ENCODE data around the gene SUGP1. TPM values are rescaled to one million over a fixed set of nuclear protein-coding genes. Genes with fewer than 3 reads are reported as not detected.

SUGP1 gene
- total RNA-seq, 4 donors from 2014 or later = 20.0 to 45.1 (median 37.4) TPM

GRCh38 chr19:19274146-19274545 lies 46.2 kb downstream of the SUGP1 start:
- 75 to 88% methylated on average over 8 of the region's 8 CpGs for WGBS, 2 donors
- no peaks in the 10 kb centered on the region for H3K27me3 ChIP-seq
- H3K4me1 ChIP-seq = peaks cover 0 to 9% of the 10 kb centered on the region in 2 donors
- intact Hi-C loops (cut with DNase I) = no loop called here
- no peak overlapping the region for H3K4me3 ChIP-seq (replicated peaks in 1 of 3)
- DNase-seq = no peak
- TF ChIP-seq POLR2A (IDR thresholded peaks at IDR 0.05) (no peak), CTCF (IDR thresholded peaks at IDR 0.05) (no peak)
- no peaks in the 10 kb centered on the region for H3K9me3 ChIP-seq
- H3K27ac ChIP-seq = no peak overlapping the region
- peaks cover 33 to 34% of the 10 kb centered on the region in 2 donors for H3K36me3 ChIP-seq

GRCh38 chr19:19271828-19272599 lies 48.3 kb downstream of the SUGP1 start:
- H3K36me3 ChIP-seq = peaks cover 15 to 16% of the 10 kb centered on the region in 2 donors
- intact Hi-C loops (cut with DNase I) = no loop called here
- TF ChIP-seq POLR2A (IDR thresholded peaks at IDR 0.05) (no peak), CTCF (IDR thresholded peaks at IDR 0.05) (no peak)
- 90 to 93% methylated on average over 8 of the region's 8 CpGs for WGBS, 2 donors
- no peak overlapping the region for H3K27ac ChIP-seq
- no peaks in the 10 kb centered on the region for H3K9me3 ChIP-seq
- peaks cover 0 to 9% of the 10 kb centered on the region in 2 donors for H3K4me1 ChIP-seq
- H3K4me3 ChIP-seq (replicated peaks in 1 of 3) = no peak overlapping the region
- DNase-seq = no peak
- H3K27me3 ChIP-seq = no peaks in the 10 kb centered on the region

- TF ChIP-seq CTCF (IDR thresholded peaks at IDR 0.05) (no peak), POLR2A (IDR thresholded peaks at IDR 0.05) (no peak)
- DNase-seq = no peak
- Histone ChIP-seq H3K4me1 (peaks cover 0 to 9% of the 10 kb centered on the region in 2 donors), H3K27ac (no peak overlapping the region), H3K36me3 (peaks cover 5 to 6% of the 10 kb centered on the region in 2 donors), H3K9me3 (no peaks in the 10 kb centered on the region), H3K4me3 (replicated peaks in 1 of 3) (no peak overlapping the region), H3K27me3 (no peaks in the 10 kb centered on the region)
- 90 to 97% methylated on average over 5 to 8 of the region's 8 CpGs for WGBS, 2 donors
- intact Hi-C loops (cut with DNase I) = no loop called here
Observed at GRCh38 chr19:19270749-19271571, 49.3 kb downstream of the SUGP1 start.

GRCh38 chr19:19269952-19270694 lies 50.2 kb downstream of the SUGP1 start:
- intact Hi-C loops (cut with DNase I) = no loop called here
- no peak overlapping the region for H3K4me3 ChIP-seq (replicated peaks in 1 of 3)
- TF ChIP-seq POLR2A (IDR thresholded peaks at IDR 0.05) (no peak), CTCF (IDR thresholded peaks at IDR 0.05) (no peak)

More at GRCh38 chr19:19269952-19270694, 50.2 kb downstream of the SUGP1 start:
- H3K36me3 ChIP-seq = no peaks in the 10 kb centered on the region
- no peaks in the 10 kb centered on the region for H3K27me3 ChIP-seq
- H3K9me3 ChIP-seq = no peaks in the 10 kb centered on the region
- H3K27ac ChIP-seq = no peak overlapping the region
- WGBS, 2 donors = 75 to 84% methylated on average over 12 to 16 of the region's 18 CpGs
- H3K4me1 ChIP-seq = peaks cover 0 to 9% of the 10 kb centered on the region in 2 donors
- DNase-seq = no peak
